ENCODE measurements around the gene C4orf50. TPM values are rescaled to one million over a fixed set of nuclear protein-coding genes. Genes with fewer than 3 reads are reported as not detected.
A peak's percentile ranks its signal among the peaks of the same experiment; 100 is the strongest.

C4orf50 gene
- total RNA-seq, 2 donors from 2014 or later = 0.13 TPM; not detected in 1

DNA sequence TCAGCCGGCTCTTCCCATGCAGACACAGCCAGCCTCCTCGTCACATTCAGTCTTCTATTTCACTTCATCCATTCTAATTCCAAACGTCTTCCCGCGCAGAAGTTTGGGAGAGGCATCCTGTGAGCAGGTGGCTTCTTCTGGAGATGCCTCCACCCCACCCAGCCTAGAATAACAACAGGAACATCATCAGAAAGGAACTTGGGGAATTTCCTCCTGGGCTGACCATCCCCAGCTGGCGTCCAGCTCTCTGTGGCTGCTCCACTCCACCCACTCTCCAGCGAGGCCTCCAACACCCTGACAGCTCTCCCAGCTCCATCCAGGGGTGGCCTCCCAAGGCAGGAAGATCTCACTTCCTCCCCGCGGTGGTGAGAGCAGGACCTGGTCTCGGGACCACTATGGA lies 5.5 kb upstream of the C4orf50 start:
- intact Hi-C loops (cut with DNase I) = no loop called here
- H3K9me3 ChIP-seq = no peaks in the 10 kb centered on the region
- no peaks in the 10 kb centered on the region for H3K4me1 ChIP-seq
- H3K9ac ChIP-seq (ENCODE audit: low read depth in 2 of 2, low read length in 2 of 2) = no peak overlapping the region
- H3K4me3 ChIP-seq = no peak overlapping the region
- no peak for DNase-seq
- no peaks in the 10 kb centered on the region for H3K36me3 ChIP-seq
- TF ChIP-seq CTCF (IDR thresholded peaks at IDR 0.05) = no peak
- H3K27ac ChIP-seq = no peak overlapping the region
- H3K27me3 ChIP-seq = no peaks in the 10 kb centered on the region

- no peaks in the 10 kb centered on the region for H3K4me1 ChIP-seq
- no peaks in the 10 kb centered on the region for H3K9me3 ChIP-seq
- H3K4me3 ChIP-seq = no peak overlapping the region
- no peaks in the 10 kb centered on the region for H3K27me3 ChIP-seq
- intact Hi-C loops (cut with DNase I) = no loop called here
- no peak for DNase-seq
- H3K36me3 ChIP-seq = no peaks in the 10 kb centered on the region
- no peak for TF ChIP-seq CTCF (IDR thresholded peaks at IDR 0.05)
- H3K27ac ChIP-seq = no peak overlapping the region
- H3K9ac ChIP-seq (ENCODE audit: low read depth in 2 of 2, low read length in 2 of 2) = no peak overlapping the region
These were observed 4.5 kb upstream of the C4orf50 start for GRCh38 chr4:6022607-6023288.

GRCh38 chr4:6021831-6022606 lies 3.8 kb upstream of the C4orf50 start:
- Histone ChIP-seq H3K9ac (ENCODE audit: low read depth in 2 of 2, low read length in 2 of 2) (no peak overlapping the region), H3K4me1 (no peaks in the 10 kb centered on the region), H3K9me3 (no peaks in the 10 kb centered on the region), H3K27ac (no peak overlapping the region), H3K4me3 (no peak overlapping the region), H3K27me3 (no peaks in the 10 kb centered on the region), H3K36me3 (no peaks in the 10 kb centered on the region)
- intact Hi-C loops (cut with DNase I) = no loop called here
- DNase-seq = no peak
- no peak for TF ChIP-seq CTCF (IDR thresholded peaks at IDR 0.05)

GRCh38 chr4:6020613-6021012 lies 2.4 kb upstream of the C4orf50 start:
- H3K9me3 ChIP-seq = no peaks in the 10 kb centered on the region
- no peaks in the 10 kb centered on the region for H3K4me1 ChIP-seq
- no peak overlapping the region for H3K4me3 ChIP-seq
- H3K9ac ChIP-seq (ENCODE audit: low read depth in 2 of 2, low read length in 2 of 2) = no peak overlapping the region
- H3K27ac ChIP-seq = no peak overlapping the region
- TF ChIP-seq CTCF (IDR thresholded peaks at IDR 0.05) = no peak
- H3K36me3 ChIP-seq = no peaks in the 10 kb centered on the region
- no peaks in the 10 kb centered on the region for H3K27me3 ChIP-seq
- intact Hi-C loops (cut with DNase I) = no loop called here
- DNase-seq = no peak

- intact Hi-C loops (cut with DNase I) = no loop called here
- no peaks in the 10 kb centered on the region for H3K9me3 ChIP-seq
- no peak overlapping the region for H3K27ac ChIP-seq
- H3K4me1 ChIP-seq = no peaks in the 10 kb centered on the region
- TF ChIP-seq CTCF (IDR thresholded peaks at IDR 0.05) = peak; percentile 76
- no peaks in the 10 kb centered on the region for H3K36me3 ChIP-seq
- no peak overlapping the region for H3K9ac ChIP-seq (ENCODE audit: low read depth in 2 of 2, low read length in 2 of 2)
- H3K27me3 ChIP-seq = no peaks in the 10 kb centered on the region
- H3K4me3 ChIP-seq = no peak overlapping the region
- DNase-seq = peak; percentile 42
These were observed 1.4 kb upstream of the C4orf50 start for GRCh38 chr4:6019316-6020263.

Data from colonic mucosa (tissue), 4 donors.